DMS53 (cell line): ENCODE data around the gene CELF2.

Experiments used
- DNase-seq: peaks from one replicate; lab custom pipeline; 2025; lab: John Stamatoyannopoulos, UW

The CELF2 gene

GRCh38 chr10:11134411-11134810 lies 116.7 kb downstream of the CELF2 start:
- DNase-seq = no peak

GRCh38 chr10:11135709-11136108 lies 118.0 kb downstream of the CELF2 start:
- DNase-seq = no peak

GRCh38 chr10:11138314-11139033 lies 120.8 kb downstream of the CELF2 start:
- DNase-seq = no peak

GRCh38 chr10:11140963-11141362 lies 123.3 kb downstream of the CELF2 start:
- no peak for DNase-seq

GRCh38 chr10:11141571-11142091 lies 124.0 kb downstream of the CELF2 start:
- DNase-seq = no peak

- no peak for DNase-seq
Measured at GRCh38 chr10:11142777-11143176, 125.1 kb downstream of the CELF2 start.

- no peak for DNase-seq
Measured at GRCh38 chr10:11143242-11143641, 125.6 kb downstream of the CELF2 start.

GRCh38 chr10:11144626-11145494 lies 127.2 kb downstream of the CELF2 start:
- DNase-seq = no peak

- no peak for DNase-seq
Measured at GRCh38 chr10:11145495-11145855, 127.8 kb downstream of the CELF2 start.

GRCh38 chr10:11146402-11147171 lies 128.9 kb downstream of the CELF2 start:
- DNase-seq = no peak

GRCh38 chr10:11147722-11148121 lies 130.1 kb downstream of the CELF2 start:
- no peak for DNase-seq

- no peak for DNase-seq
Measured at GRCh38 chr10:11148142-11149028, 130.7 kb downstream of the CELF2 start.

- DNase-seq = no peak
Measured at GRCh38 chr10:11149807-11150141, 132.1 kb downstream of the CELF2 start.

GRCh38 chr10:11150231-11150731 lies 132.6 kb downstream of the CELF2 start:
- DNase-seq = no peak

GRCh38 chr10:11150879-11151415 lies 133.3 kb downstream of the CELF2 start:
- DNase-seq = no peak

GRCh38 chr10:11152801-11153200 lies 135.1 kb downstream of the CELF2 start:
- no peak for DNase-seq

GRCh38 chr10:11153245-11153644 lies 135.6 kb downstream of the CELF2 start:
- no peak for DNase-seq

- DNase-seq = no peak
Measured at GRCh38 chr10:11153766-11154165, 136.1 kb downstream of the CELF2 start.

GRCh38 chr10:11154333-11154732 lies 136.7 kb downstream of the CELF2 start:
- DNase-seq = no peak

GRCh38 chr10:11154849-11155498 lies 137.3 kb downstream of the CELF2 start:
- DNase-seq = no peak
